GM10266 (cell line): ENCODE results near the gene BORCS8.
"Not testable (repeated sequence)": the region's sequence is repeated elsewhere in the genome, so short reads cannot be mapped to it uniquely, and the experiment has no call there.

Experiments used
- DNase-seq: peaks from one replicate; pipeline ENCODE4 v3.0.0; 2012; ENCODE audit errors: extremely low spot score
- CTCF ChIP-seq: IDR thresholded peaks from 2 replicates; pipeline ENCODE4 v1.5.1; 2012; ENCODE audit warnings: mild to moderate bottlenecking, low read depth; ENCODE audit not compliant: control insufficient read depth, insufficient read depth; ENCODE audit errors: missing control alignments

BORCS8 gene

DNA sequence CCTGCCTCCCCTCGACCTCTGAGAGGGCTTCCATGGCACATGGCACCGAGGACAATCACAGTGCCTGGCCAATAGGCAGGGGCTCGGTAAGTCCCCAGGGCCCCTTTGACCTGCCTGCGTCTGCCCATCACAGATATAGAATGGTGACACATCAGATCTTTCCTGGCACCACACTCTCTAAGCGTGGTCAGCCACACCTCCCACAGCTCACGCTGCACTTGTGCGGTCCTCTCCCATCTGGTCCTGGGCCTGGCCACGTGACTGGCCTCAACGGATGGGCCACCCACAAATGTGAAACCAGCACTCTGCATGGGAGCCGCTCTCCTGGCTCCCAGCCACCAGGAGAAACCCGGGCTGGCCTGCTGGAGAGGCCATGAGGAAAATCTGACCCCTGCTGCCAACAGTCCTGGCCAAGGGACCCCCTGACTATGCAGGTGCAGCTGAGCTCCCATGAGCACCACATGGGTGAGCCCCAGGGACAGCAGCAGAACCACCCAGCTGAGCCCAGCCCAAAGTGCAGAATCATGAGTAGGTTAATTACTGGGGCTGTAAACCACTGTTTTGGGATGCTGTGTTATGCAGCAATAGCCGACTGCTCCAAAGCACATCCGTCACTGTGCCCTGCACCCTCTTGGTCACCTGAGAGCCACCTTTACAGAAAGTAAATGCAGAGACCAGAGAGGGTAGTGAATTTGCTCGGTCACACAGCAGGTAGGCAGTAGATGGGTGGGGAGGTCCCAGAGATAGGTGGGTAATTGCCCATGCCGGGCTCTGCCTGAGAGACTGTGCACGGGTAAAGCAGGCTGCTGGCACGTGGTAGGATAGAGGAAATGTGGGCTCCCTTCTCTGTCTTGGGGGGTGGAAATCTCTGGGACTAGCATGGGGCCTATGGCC lies 12.2 kb downstream of the BORCS8 start:
- no peak for DNase-seq
- TF ChIP-seq CTCF, result no peak

DNA sequence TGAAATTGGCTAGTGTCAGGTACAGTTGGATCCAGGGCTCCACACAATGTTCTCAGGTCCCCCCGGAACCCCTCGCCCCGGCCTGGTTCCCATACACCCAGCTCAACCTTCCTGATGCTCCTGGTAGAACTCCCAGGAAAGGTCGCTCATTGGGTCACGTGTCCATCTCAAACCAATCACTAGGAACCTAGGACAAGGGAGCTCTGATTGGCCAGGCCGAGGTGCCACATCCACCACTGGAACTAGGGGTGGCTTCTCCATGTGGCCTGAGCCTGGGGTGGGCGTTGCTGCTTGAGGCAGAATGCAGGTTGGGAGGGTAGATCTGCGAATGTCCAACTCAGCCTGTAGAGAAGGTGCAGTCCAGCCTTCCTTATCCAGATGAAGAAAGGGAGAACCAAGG lies 15.0 kb downstream of the BORCS8 start:
- TF ChIP-seq CTCF, result no peak
- no peak for DNase-seq

DNA sequence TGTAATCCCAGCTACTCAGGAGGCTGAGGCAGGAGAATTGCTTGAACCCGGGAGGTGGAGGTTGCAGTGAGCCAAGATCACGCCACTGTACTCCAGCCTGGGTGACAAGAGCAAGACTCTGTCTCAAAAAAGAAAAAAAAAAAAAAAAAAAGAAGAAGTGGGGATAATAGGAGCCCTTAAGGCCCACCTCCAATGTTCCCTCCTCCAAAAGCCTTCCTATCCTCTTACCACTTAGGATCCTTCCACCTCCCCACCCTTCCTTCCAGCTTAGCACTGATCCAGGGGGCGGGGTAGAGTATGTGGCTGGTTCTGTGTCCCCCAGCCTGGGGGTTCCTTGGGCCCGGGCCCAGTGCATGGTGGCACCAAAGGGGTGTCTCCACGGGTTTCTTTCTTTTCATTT lies 18.7 kb downstream of the BORCS8 start:
- not testable (repeated sequence) for DNase-seq

- TF ChIP-seq CTCF, result no peak
- peak; percentile 74 for DNase-seq
Measured at GRCh38 chr19:19171821-19172532, 20.0 kb downstream of the BORCS8 start.

DNA sequence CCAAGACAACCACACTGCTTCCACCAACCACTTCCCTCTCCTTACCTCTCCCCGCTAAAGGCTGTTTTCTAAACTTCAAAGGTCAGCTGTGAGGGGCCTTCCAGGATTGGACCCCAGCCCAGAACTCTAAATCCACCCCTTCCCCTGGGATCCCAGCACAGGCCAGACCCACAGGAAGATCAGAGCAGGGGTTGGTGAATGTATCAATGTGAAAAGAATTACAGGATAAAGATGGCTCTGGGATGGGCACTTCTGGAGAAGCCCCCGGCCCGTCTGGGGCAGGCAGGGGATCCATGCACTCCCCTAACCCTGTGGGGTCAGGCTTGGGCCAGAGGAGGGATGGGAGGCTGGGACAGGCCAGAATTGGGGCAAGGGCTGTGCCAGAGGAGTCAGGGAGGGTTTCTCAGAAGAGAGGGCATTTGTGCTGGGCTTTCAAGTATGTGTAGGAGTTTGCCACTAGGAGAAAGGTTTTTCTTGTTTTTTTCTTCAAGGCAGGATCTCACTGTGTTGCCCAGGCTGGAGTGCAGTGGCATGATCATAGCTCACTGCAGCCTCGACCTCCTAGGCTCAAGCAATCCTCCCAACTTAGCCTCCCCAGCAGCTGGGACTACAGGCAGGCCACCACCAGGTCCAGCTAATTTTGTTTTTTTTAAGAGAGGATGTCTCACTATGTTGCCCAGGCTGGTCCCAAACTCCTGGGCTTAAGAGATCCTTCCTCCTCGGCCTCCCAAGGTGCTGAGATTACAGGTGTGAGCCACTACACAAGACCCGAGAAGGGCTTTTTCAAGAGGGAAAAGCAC lies 20.9 kb downstream of the BORCS8 start:
- no peak for TF ChIP-seq CTCF
- DNase-seq, result no peak

GRCh38 chr19:19170053-19170872 lies 21.7 kb downstream of the BORCS8 start, which contains the start of gene MEF2B:
TSS of gene MEF2B (minus strand) at chr19:19170263. CDS start at chr19:19150735, 19,528 bp downstream.
- DNase-seq, result peak; percentile 93
- no peak for TF ChIP-seq CTCF
